Kidney epithelial cell (primary cell): ENCODE measurements around the gene HLCS. TPM values are rescaled to one million over a fixed set of nuclear protein-coding genes. Genes with fewer than 3 reads are reported as not detected.
A peak's percentile ranks its signal among the peaks of the same experiment; 100 is the strongest.

Source experiments
- DNase-seq: peaks from one replicate; pipeline ENCODE4 v3.0.0-alpha.2; 2010; ENCODE audit warnings: low read depth
- H3K27me3 ChIP-seq: 2 replicates; pipeline ENCODE4 v1.6.0; 2011; ENCODE audit warnings: low read length; ENCODE audit not compliant: control insufficient read depth, insufficient read depth
- H3K36me3 ChIP-seq: 2 replicates; pipeline ENCODE4 v1.5.1; 2011; ENCODE audit warnings: low read length; ENCODE audit not compliant: control insufficient read depth, insufficient read depth
- H3K4me3 ChIP-seq: 2 replicates; pipeline ENCODE4 v1.5.1; 2011; ENCODE audit warnings: low read depth, mild to moderate bottlenecking, control low read depth, low read length
- total RNA-seq: library from RNA; depleted of rRNA; stranded (reverse); fragments of >200 nt; gene quantifications from 2 replicates; pipeline ENCODE4 v1.2.3, GENCODE V29; 2015
- TF ChIP-seq, protein P1 (sequence below): IDR thresholded peaks from 2 replicates; pipeline ENCODE4 v1.5.1; 2011; ENCODE audit warnings: mild to moderate bottlenecking, moderate library complexity, low read length, control low read depth, inconsistent platforms; ENCODE audit not compliant: insufficient read depth, poor library complexity, severe bottlenecking

Gene HLCS
- total RNA-seq, 1 donor from 2014 or later: 26.7 TPM

DNA sequence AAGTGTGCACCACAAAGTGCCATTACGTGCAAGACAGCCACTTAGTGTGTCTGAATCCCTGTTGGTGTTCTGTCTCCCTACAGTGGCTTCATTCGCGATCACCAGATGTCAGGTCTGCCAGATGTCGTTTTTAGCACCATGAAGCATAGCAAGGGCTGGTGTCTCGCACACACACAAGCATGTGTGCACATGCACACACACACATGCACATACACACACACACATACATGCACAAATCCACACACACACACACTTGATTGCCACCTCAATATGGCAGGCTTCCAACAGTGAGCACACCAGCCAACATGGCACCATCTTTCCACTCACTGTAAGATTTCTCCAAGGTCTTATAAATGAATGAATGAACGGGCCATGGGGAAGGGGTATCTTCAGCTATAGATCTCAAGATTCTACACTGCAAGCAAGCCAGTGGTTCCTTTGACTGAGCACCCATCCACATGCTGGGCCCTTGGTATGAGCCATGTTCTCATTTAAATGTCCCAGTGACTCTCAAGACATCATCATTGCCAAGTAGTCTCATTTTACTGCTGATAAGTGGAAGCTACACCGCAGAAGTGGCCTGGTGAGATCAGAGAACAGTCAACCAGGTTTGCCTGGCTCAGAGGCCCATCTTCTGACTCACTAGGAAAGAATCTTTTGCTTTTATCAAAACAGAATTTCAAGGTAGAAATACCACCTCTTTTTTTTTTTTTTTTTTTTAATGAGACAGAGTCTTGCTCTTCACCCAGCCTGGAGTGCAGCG lies 182.7 kb downstream of the HLCS start:
- no peak overlapping the region for H3K4me3 ChIP-seq
- DNase-seq: peak; percentile 91
- H3K36me3 ChIP-seq: no peaks in the 10 kb centered on the region
- no peaks in the 10 kb centered on the region for H3K27me3 ChIP-seq
- TF ChIP-seq, protein P1, sequence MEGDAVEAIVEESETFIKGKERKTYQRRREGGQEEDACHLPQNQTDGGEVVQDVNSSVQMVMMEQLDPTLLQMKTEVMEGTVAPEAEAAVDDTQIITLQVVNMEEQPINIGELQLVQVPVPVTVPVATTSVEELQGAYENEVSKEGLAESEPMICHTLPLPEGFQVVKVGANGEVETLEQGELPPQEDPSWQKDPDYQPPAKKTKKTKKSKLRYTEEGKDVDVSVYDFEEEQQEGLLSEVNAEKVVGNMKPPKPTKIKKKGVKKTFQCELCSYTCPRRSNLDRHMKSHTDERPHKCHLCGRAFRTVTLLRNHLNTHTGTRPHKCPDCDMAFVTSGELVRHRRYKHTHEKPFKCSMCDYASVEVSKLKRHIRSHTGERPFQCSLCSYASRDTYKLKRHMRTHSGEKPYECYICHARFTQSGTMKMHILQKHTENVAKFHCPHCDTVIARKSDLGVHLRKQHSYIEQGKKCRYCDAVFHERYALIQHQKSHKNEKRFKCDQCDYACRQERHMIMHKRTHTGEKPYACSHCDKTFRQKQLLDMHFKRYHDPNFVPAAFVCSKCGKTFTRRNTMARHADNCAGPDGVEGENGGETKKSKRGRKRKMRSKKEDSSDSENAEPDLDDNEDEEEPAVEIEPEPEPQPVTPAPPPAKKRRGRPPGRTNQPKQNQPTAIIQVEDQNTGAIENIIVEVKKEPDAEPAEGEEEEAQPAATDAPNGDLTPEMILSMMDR: no peak

DNA sequence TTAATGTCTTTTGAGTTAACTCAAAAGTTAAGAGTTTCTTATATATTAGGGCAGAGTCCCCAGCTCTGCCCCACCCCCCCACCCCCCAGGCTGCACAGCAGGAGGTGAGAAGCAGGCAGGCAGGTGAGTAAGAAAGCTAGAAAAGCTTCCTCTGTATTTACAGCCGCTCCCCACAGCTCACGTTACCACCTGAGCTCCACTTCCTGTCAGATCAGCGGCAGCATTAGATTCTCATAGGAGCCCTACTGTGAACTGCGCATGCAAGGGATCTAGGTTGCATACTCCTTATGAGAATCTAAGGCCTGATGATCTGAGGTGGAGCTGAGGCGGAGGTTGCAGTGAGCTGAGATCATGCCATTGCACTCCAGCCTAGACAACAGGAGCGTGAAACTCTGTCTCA lies 185.6 kb downstream of the HLCS start:
- Histone ChIP-seq H3K4me3 (no peak overlapping the region), H3K36me3 (no peaks in the 10 kb centered on the region), H3K27me3 (no peaks in the 10 kb centered on the region)
- TF ChIP-seq, protein P1: no peak
- no peak for DNase-seq

DNA sequence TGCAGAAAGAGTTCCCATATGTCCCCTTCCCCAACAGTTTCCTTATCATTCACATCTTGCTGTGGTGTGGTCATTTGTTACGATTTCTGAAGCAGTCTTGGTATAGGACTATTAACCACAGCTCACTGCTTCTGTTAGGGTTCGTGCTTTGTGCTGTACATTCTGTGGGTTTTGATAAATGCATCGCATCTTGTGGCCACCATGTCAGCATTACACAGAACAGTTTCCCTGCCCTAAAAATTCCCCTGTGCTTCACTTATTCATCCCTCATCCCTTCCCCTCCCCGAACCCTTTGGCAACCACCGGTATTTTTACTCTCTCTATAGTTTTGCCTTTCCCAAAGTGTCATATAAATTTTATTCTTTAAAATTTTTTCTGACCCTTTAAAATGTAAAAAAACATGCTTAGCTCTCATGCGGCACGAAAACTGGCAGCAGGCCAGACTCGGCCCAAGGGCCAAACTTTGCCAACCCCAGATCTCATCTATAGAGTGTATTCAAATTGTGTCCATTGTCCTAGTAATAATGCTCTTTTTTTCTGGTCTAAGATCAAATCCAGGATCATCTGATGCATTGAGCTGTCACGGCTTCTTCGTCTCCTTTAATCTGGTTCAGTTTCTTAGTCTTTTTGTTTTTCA lies 189.4 kb downstream of the HLCS start:
- no peaks in the 10 kb centered on the region for H3K36me3 ChIP-seq
- no peaks in the 10 kb centered on the region for H3K27me3 ChIP-seq
- H3K4me3 ChIP-seq: no peak overlapping the region
- TF ChIP-seq, protein P1: no peak
- no peak for DNase-seq

DNA sequence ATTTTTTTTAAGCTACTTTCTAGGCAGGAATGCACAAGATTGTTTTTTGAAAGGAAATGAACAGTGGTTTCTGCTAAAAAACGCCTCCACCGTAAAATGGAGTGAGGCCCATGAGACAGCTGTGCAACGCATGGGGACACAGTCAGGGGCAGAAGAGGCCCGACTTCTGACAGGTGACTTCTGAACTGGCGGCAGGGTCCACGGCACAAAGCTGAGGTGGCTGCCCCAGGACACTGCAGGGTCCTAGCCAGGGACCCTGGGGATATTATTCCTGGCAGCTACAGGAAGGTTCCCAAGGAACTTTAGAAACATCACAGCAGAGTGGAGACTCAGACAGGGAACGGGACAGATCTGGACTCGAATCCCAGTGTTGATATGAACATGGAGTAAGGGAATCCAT lies 192.5 kb downstream of the HLCS start:
- no peak for DNase-seq
- Histone ChIP-seq H3K36me3 (no peaks in the 10 kb centered on the region), H3K27me3 (no peaks in the 10 kb centered on the region), H3K4me3 (no peak overlapping the region)
- TF ChIP-seq, protein P1: no peak

DNA sequence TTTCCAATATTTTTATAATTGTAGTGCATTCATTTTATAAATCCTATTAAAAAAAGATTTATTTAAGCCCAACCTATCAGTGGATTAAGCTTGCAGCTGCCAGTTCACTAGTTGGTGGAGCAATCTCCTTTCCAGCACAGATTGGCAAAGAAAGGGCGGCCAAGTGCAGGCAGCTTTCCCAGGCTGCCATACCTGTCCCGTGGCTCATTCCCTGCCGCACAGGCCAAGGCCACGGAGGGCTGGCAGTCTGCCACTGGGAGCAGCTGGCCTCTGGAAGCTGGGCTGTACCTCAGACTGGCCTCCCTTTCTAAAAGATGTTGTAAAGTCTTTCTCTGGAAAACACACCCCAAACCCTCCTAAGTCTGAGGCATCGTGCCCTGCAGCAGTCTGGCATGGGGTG lies 193.4 kb downstream of the HLCS start:
- TF ChIP-seq, protein P1: no peak
- DNase-seq: no peak
- no peaks in the 10 kb centered on the region for H3K36me3 ChIP-seq
- no peaks in the 10 kb centered on the region for H3K27me3 ChIP-seq
- no peak overlapping the region for H3K4me3 ChIP-seq
